IPS DF 6.9 (cell line): ENCODE measurements around the gene MRC1.

ENCODE experiments used
- DNase-seq: peaks from one replicate; pipeline ENCODE4 v3.0.0-alpha.2; 2013; ENCODE audit warnings: low read depth, low spot score
- H3K27ac ChIP-seq: one replicate; pipeline ENCODE4 v1.5.1; 2013; ENCODE audit warnings: low read length, control low read depth
- H3K27me3 ChIP-seq: 2 replicates; pipeline ENCODE4 v1.6.1; 2013; ENCODE audit warnings: mild to moderate bottlenecking, low read length; ENCODE audit not compliant: control insufficient read depth, insufficient read depth
- H3K36me3 ChIP-seq: 2 replicates; pipeline ENCODE4 v1.6.1; 2013; ENCODE audit warnings: low read length; ENCODE audit not compliant: control insufficient read depth, insufficient read depth
- H3K4me1 ChIP-seq: 2 replicates; pipeline ENCODE4 v1.6.1; 2013; ENCODE audit warnings: low read length; ENCODE audit not compliant: control insufficient read depth, insufficient read depth
- H3K4me3 ChIP-seq: 2 replicates; pipeline ENCODE4 v1.5.1; 2013; ENCODE audit warnings: mild to moderate bottlenecking, low read length
- H3K9me3 ChIP-seq: 2 replicates; pipeline ENCODE4 v1.6.1; 2013; ENCODE audit warnings: low read length, inconsistent platforms; ENCODE audit not compliant: control insufficient read depth, insufficient read depth
- WGBS: extraction: QIAGEN DNeasy Blood & Tissue Kit; methylation state at CpG from one replicate; pipeline ENCODE4 v1.1.7; 2013; ENCODE audit warnings: mixed read lengths, missing lambda C conversion rate; ENCODE audit not compliant: insufficient read length, insufficient coverage; 5-methylcytosine and 5-hydroxymethylcytosine counted together

MRC1 gene

DNA sequence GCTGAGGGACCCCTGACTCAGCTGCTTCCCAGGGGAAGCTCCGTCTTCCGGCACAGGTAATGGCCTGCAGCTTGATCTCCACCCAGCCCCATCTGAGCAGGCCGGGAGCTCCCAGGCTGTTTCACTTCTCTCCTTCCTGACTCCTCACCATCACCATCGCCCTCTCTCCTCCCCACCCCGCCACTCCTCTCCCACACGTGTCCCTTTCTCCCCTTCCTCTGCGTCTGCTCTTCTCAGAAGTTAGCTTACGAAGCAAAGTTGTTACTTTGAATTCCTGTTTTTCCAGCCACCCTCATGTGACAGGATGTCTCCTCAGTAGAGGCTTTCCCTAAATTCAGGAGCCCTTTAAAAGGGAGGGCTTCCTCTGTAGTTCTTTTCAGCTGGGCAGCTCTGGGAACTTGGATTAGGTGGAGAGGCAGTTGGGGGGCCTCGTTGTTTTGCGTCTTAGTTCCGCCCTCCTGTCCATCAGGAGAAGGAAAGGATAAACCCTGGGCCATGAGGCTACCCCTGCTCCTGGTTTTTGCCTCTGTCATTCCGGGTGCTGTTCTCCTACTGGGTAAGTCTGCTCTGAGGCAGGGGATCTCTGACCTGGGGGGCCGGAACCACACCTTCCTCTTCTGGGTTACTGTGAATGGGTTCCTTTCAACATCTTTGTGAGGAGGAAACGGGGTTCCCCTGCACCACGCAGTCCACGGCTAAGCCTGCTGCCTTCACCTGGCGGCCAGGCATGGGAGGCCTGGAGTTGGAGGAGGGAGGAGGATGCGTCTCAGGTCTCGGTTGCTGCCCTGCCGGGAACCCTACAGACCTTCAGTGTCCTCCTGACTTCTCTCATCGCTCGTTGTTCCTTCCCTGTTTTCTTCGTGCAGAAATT lies at the start of gene MRC1:
Gene MRC1, plus strand, starts transcription at position 378 of the 871 bp plus-strand sequence. Its CDS starts 118 bp downstream, at position 496.
- no peak for DNase-seq

DNA sequence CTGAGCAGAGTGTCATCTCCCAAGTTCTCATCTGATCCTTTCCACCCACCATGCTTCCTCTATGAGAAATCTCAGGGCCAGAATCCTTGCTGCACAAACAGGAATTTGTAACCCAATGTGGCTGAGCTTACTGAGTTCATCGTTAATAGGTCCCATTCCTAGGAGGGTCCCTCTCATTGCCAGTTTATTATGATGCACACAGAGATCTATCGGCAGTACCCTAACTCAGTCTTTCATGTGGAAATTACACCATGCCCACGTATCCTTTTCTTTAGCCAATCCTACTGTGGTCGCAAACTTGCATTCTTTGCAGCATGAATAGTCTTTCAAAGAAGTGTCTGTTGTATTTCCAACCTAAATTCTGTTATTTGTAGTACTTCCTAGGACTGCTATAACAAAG lies 45.0 kb upstream of the MRC1 start:
- no peaks in the 10 kb centered on the region for H3K9me3 ChIP-seq
- H3K27me3 ChIP-seq: peaks cover 31% of the 10 kb centered on the region
- no peak overlapping the region for H3K27ac ChIP-seq
- no peak overlapping the region for H3K4me3 ChIP-seq
- no peaks in the 10 kb centered on the region for H3K36me3 ChIP-seq
- no CpG with 5 or more reads among the region's 4 CpGs for WGBS
- H3K4me1 ChIP-seq: no peaks in the 10 kb centered on the region; the same call in 1 of the 2 replicates
- DNase-seq: no peak

More for the DNA sequence above, at the start of gene MRC1:
- H3K36me3 ChIP-seq: no peaks in the 10 kb centered on the region
- no peaks in the 10 kb centered on the region for H3K9me3 ChIP-seq
- H3K27me3 ChIP-seq: no peaks in the 10 kb centered on the region
- no peak within 1 kb of the TSS for H3K4me3 ChIP-seq
- H3K27ac ChIP-seq: no peak within 1 kb of the TSS
- no CpG with 5 or more reads among the region's 23 CpGs for WGBS
- H3K4me1 ChIP-seq: no peaks in the 10 kb centered on the region

DNA sequence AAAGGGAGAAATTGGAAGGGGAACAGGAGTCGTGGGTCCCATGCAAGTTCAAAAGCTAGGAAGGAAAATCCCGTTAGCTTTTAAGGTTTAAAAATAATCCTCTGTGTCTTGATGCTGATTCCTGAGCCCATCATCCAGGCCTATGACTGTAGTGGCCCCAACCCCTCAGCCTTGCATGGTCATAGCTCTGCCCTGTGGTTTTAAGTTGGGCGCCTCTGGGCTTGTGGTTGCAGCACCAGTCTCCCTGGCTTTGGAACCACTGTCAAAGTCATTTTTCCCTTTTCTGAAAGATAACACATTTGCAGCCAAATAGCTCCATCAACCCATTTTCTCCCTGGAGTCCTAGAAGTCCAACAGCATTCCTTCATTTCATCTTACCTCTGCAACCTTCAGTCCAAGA lies 43.5 kb upstream of the MRC1 start:
- Histone ChIP-seq H3K4me1 (no peaks in the 10 kb centered on the region; the same call in 1 of the 2 replicates), H3K4me3 (no peak overlapping the region), H3K27ac (no peak overlapping the region), H3K9me3 (no peaks in the 10 kb centered on the region), H3K27me3 (peaks cover 31% of the 10 kb centered on the region), H3K36me3 (no peaks in the 10 kb centered on the region)
- no CpG with 5 or more reads among the region's 3 CpGs for WGBS
- DNase-seq: no peak

DNA sequence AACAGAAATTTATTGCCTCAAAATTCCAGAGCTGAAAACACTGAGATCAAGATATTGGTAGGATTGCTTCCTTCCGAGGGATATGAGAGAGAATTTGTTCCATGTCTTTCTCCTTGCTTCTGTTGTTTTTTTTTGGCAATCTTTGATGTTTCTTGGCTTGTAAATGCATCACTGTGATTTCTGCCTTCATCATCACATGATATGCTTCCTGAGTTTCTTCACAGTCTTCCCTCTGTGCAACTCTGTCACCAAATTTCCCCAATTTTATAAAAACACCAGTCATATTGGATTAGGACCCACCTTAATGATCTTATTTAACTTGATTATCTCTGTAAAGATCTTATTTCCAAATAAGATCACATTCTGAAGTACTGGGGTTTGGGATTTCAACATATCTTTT lies 42.4 kb upstream of the MRC1 start:
- H3K27ac ChIP-seq: no peak overlapping the region
- WGBS: no CpG with 5 or more reads among the region's 1 CpG

DNA sequence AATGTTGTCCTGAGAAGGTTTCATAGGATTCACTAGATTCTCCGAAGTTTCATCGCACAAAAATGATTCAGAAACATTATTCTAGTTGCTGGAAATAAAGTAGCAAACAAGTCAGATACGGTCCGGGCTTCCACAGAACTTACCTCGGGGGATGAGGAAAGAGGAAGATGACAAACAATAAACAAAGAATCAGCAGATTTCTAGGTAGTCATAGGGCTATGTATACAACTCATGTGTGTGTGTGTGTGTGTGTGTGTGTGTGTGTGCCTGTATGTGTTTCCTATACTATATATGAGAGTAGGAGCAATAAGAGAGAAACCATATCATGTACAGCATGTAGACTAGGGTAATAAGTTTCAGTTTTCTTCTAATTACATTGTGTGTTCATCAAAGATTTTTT lies 40.7 kb upstream of the MRC1 start:
- no peaks in the 10 kb centered on the region for H3K9me3 ChIP-seq
- no peaks in the 10 kb centered on the region; the same call in 1 of the 2 replicates for H3K4me1 ChIP-seq
- H3K27me3 ChIP-seq: peaks cover 21% of the 10 kb centered on the region
- H3K27ac ChIP-seq: no peak overlapping the region
- H3K4me3 ChIP-seq: no peak overlapping the region
- H3K36me3 ChIP-seq: no peaks in the 10 kb centered on the region
- DNase-seq: no peak
- WGBS: no CpG with 5 or more reads among the region's 5 CpGs

More for the DNA sequence above, 42.4 kb upstream of the MRC1 start:
- Histone ChIP-seq H3K27me3 (peaks cover 31% of the 10 kb centered on the region), H3K36me3 (no peaks in the 10 kb centered on the region), H3K9me3 (no peaks in the 10 kb centered on the region), H3K4me1 (no peaks in the 10 kb centered on the region; the same call in 1 of the 2 replicates), H3K4me3 (no peak overlapping the region)
- DNase-seq: no peak

DNA sequence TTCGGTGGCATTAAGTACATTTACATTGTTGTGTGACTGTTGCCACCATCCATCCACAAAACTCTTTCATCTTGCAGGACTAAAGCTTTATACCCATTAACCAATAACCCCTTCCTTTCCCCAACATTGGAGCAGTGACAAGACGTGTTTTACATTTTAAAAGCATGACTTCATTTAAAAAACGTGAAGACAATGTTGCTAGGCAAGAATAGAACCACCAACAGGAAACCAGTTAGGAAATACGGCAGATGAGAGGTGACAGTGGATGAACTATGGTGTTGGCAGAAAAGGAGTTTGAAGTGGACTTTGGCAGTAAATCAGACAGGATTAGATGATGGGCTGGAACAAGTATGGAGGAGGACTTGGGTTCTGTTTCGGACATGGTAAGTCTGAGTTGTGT lies 40.2 kb upstream of the MRC1 start:
- H3K9me3 ChIP-seq: no peaks in the 10 kb centered on the region
- H3K27ac ChIP-seq: no peak overlapping the region
- whole genome bisulfite sequencing: no CpG with 5 or more reads among the region's 5 CpGs
- H3K4me3 ChIP-seq: no peak overlapping the region
- peaks cover 16% of the 10 kb centered on the region for H3K27me3 ChIP-seq
- no peak for DNase-seq
- no peaks in the 10 kb centered on the region; the same call in 1 of the 2 replicates for H3K4me1 ChIP-seq
- H3K36me3 ChIP-seq: no peaks in the 10 kb centered on the region

DNA sequence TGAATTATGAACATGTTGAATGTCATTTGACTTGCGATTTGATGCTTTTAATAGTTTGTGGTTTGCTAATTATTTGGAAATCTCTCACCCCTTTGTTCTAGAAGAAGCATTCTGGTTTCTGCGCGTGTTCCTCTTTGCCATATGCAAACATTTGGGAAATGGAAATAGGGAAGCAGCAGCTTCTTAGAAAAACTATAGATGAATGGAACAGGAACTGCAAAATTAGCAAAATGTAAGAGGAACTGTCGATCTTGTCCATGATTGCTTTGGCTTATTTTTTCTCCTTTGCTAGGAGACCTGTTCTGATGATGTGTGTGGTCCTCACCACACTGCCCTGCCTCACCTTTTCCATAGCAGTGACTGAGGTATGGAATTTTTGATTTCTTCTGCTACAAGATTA lies 38.1 kb upstream of the MRC1 start:
- peaks cover 4% of the 10 kb centered on the region; the same call in 1 of the 2 replicates for H3K27me3 ChIP-seq
- no CpG with 5 or more reads among the region's 4 CpGs for WGBS

GRCh38 chr10:17779784-17780183 lies 29.4 kb upstream of the MRC1 start:
- H3K36me3 ChIP-seq: no peaks in the 10 kb centered on the region

More for the DNA sequence above, 38.1 kb upstream of the MRC1 start:
- no peak overlapping the region for H3K4me3 ChIP-seq
- H3K36me3 ChIP-seq: no peaks in the 10 kb centered on the region
- no peak for DNase-seq
- no peaks in the 10 kb centered on the region; the same call in 1 of the 2 replicates for H3K4me1 ChIP-seq
- H3K27ac ChIP-seq: no peak overlapping the region
- H3K9me3 ChIP-seq: no peaks in the 10 kb centered on the region

GRCh38 chr10:17780727-17781126 lies 28.4 kb upstream of the MRC1 start:
- H3K4me1 ChIP-seq: no peaks in the 10 kb centered on the region
- no peaks in the 10 kb centered on the region for H3K9me3 ChIP-seq
- no peaks in the 10 kb centered on the region for H3K36me3 ChIP-seq
- DNase-seq: no peak
- H3K27ac ChIP-seq: no peak overlapping the region
- H3K4me3 ChIP-seq: no peak overlapping the region
- H3K27me3 ChIP-seq: no peaks in the 10 kb centered on the region
- WGBS: no CpG with 5 or more reads among the region's 4 CpGs

More at GRCh38 chr10:17779784-17780183, 29.4 kb upstream of the MRC1 start:
- DNase-seq: no peak
- Histone ChIP-seq H3K4me1 (no peaks in the 10 kb centered on the region), H3K27me3 (no peaks in the 10 kb centered on the region), H3K27ac (no peak overlapping the region), H3K9me3 (no peaks in the 10 kb centered on the region), H3K4me3 (no peak overlapping the region)
- no CpG with 5 or more reads among the region's 4 CpGs for WGBS

GRCh38 chr10:17781856-17782255 lies 27.3 kb upstream of the MRC1 start:
- Histone ChIP-seq H3K27ac (no peak overlapping the region), H3K4me3 (no peak overlapping the region), H3K36me3 (no peaks in the 10 kb centered on the region), H3K27me3 (no peaks in the 10 kb centered on the region), H3K4me1 (no peaks in the 10 kb centered on the region), H3K9me3 (no peaks in the 10 kb centered on the region)
- no peak for DNase-seq
- no CpG with 5 or more reads among the region's 2 CpGs for WGBS
